GM21723 (cell line): ENCODE measurements around the gene DET1.

Experiments used
- ATAC-seq: cut with Tn5 transposase; IDR thresholded peaks from one replicate; pipeline ENCODE4 v1.9.1; 2021; ENCODE audit warnings: mild to moderate bottlenecking, moderate library complexity; ENCODE audit not compliant: unreplicated experiment

Gene DET1

DNA sequence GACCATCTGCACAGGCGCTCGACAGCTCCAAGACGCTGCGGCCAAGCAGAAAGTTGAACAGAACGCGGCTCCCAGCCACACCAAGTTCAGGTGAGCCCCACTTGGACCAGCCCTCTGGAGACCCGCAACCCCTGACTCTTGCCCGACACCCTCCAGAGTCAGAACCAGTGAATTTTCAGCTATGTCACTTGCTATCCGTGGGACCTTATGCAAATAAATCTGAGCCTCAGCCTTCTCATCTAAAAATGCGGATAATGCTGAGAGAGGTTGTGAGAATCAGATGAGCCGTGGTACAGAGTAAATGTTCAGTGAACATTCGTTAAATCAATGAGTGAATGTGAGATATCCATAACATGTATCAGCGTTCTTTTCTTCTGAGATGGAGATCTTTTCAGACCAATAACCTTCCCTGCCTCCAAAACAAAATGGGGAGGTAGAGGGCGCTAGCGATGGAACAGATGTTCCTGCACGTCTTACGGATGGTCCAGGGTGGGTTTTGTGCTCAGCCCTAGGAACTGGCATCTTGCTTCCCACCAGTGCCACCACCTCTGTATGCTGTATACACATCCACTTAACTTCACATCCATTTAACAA lies 78.4 kb downstream of the DET1 start:
- ATAC-seq, result peak; percentile 20

DNA sequence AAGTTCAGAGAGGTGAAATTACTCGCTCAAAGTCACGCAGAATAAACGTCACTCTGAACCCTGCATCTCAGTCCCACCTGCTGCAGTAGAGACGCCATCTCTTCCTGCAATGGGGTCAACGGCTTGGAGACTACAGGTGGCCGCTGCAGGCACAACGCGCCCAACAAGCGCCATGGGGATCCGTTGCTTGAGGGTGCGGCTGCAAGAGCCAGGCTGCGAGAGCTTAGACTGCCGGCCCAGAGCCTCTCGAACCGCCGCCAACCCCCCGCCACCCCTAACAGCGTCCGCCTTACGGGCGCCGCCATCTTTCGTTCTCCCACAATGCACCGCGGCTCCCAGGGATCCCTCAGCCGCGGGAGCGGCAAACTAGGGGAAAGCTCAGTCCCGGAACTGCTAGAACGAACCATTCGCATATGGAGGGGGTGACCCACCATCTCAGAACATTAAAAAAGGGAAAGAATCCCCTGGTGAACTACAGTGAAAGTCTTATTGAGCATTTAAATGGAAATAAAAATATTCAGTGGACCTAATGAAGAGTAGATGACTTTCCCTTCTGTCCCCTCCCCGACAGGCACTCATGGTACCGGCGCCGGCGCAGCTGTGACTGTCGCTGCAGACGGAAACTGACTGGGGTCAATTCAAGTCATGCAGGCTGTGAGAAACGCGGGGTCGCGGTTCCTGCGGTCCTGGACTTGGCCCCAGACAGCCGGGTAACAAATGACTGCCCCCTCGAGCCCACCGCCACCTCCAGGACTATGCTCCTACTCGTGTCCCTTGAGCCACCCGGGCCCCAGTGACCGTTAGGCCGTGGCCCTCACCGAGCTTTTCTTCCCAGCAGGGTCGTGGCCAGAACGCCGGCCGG lies 79.2 kb downstream of the DET1 start, which contains the start of the genes MRPL46 and MRPS11:
TSS of gene MRPL46 (minus strand) at position 316 of the 862 bp plus-strand sequence. CDS start at position 305, 11 bp downstream.
TSS of gene MRPS11 (plus strand) at position 636 of the 862 bp plus-strand sequence. CDS start at position 646, 10 bp downstream.
- peak; percentile 89 for ATAC-seq

DNA sequence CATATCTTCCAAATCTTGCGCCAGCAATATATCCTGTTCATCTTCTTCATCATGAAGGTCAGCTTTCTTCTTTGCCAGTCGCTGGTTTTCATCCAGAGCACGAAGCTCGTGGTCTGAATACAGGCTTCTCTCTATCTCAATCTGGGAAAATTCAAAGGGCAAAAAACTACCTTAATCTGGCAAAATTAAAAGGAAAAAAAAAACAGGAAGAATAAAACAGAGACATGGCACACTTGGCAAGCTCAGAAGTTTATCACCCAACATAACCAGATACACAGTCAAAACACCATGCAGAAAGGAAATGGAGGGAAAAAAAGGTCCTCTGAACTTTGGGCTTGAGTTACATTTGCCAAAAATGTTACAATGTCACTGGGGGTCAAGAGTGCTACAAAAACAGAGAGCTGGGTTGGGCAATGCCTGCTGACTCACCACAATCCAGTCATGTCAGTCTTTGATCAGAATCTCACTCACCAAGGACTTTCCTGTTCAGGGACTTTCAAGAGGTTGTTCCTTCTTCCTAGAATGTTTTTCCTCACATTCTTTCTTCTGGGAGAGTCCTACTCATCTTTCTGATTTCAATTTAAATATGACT lies 80.8 kb downstream of the DET1 start:
- no peak for ATAC-seq

DNA sequence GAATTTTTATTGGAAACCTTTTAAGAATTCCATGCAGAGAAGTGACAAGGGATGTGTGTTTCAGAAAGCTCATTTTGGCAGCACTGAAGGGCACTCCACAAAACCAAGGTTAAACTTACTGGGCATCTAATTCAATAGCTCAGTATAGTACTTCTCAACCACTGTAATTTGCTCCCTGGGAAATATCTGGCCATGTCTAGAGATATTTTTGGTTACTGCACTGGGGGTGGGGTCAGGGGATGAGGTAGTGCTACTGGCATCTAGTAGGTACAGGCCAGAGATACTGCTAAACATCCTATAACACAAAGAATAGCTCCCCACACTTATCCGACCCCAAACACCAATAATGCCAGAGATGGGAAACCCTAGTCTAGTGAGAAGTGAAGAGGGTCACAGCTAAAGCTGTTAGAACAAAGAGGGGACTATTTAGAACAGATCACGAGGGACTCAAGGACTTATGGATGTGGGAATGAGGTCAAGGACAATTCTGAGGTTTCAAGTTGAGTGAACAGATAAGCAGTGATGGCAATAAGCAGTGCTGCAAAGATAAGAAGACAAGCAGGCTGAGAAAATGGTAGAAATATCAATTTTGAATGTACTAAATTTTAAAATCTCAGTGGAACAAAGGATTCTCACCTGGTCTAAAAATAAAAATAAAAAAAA lies 82.5 kb downstream of the DET1 start:
- ATAC-seq, result no peak
